PC-9 (cell line): ENCODE measurements around the gene SYNDIG1. TPM values are rescaled to one million over a fixed set of nuclear protein-coding genes. Genes with fewer than 3 reads are reported as not detected.

Experiments used
- BruUV-seq: library from RNA; stranded (reverse); fragments of 400-500 nt; replicated peaks from 2 replicates; lab custom pipeline; 2021; lab: Mats Ljungman, UMichigan
- CTCF ChIA-PET: fragments of 300-600 bp; sonication (Branson Sonifier 250); formaldehyde crosslinking; loops from one replicate; lab custom pipeline; 2022; ENCODE audit warnings: antibody characterized with exemption; lab: Charles Lee
- POLR2A ChIA-PET: fragments of 300-600 bp; sonication (Branson Sonifier 250); formaldehyde crosslinking; loops from one replicate; lab custom pipeline; 2022; ENCODE audit warnings: antibody characterized with exemption; ENCODE audit not compliant: unreplicated experiment; lab: Charles Lee
- DNase-seq, 2 experiments: peaks; one replicate each; pipeline versions ENCODE4 v3.0.0 to v3.0.0-alpha.2; 2015 to 2022; ENCODE audit warnings: mixed read lengths in 1 of 2
- H2AFZ ChIP-seq: fragments of 200-600 bp; sonication (generic); 2 replicates; pipeline ENCODE4 v1.8.1; 2017; ENCODE audit warnings: antibody characterized with exemption
- H3F3A ChIP-seq: fragments of 200-600 bp; sonication (generic); 2 replicates; pipeline ENCODE4 v1.8.1; 2017; ENCODE audit warnings: antibody characterized with exemption, mild to moderate bottlenecking, low read depth; ENCODE audit not compliant: insufficient read depth
- H3K27ac ChIP-seq: fragments of 200-600 bp; sonication (generic); 2 replicates; pipeline ENCODE4 v1.6.1; 2016; ENCODE audit warnings: mixed run types
- H3K27me3 ChIP-seq: fragments of 200-600 bp; sonication (generic); 2 replicates; pipeline ENCODE4 v1.6.1; 2016; ENCODE audit warnings: low read depth, mixed run types; ENCODE audit not compliant: insufficient read depth
- H3K36me3 ChIP-seq: fragments of 200-600 bp; sonication (generic); 2 replicates; pipeline ENCODE4 v1.6.1; 2016; ENCODE audit warnings: low read depth, mixed run types
- H3K4me1 ChIP-seq: fragments of 200-600 bp; sonication (generic); replicated peaks from 2 replicates; pipeline ENCODE4 v1.6.1; 2016; ENCODE audit warnings: mixed run types; ENCODE audit not compliant: insufficient read depth
- H3K4me2 ChIP-seq: fragments of 200-600 bp; sonication (generic); 2 replicates; pipeline ENCODE4 v1.6.1; 2017; ENCODE audit warnings: mixed run types
- H3K4me3 ChIP-seq: fragments of 200-600 bp; sonication (generic); 2 replicates; pipeline ENCODE4 v1.6.1; 2016; ENCODE audit warnings: mixed run types
- H3K79me2 ChIP-seq: fragments of 200-600 bp; sonication (generic); 2 replicates; pipeline ENCODE4 v1.6.1; 2017; ENCODE audit warnings: low read depth, mixed run types
- H3K9me2 ChIP-seq: fragments of 200-600 bp; sonication (generic); 2 replicates; pipeline ENCODE4 v1.8.1; 2017; ENCODE audit warnings: mild to moderate bottlenecking; ENCODE audit not compliant: insufficient read depth
- H3K9me3 ChIP-seq: fragments of 200-600 bp; sonication (generic); 2 replicates; pipeline ENCODE4 v1.8.1; 2016; ENCODE audit warnings: low read depth; ENCODE audit not compliant: insufficient read depth
- H4K20me1 ChIP-seq: fragments of 200-600 bp; sonication (generic); 2 replicates; pipeline ENCODE4 v1.8.1; 2017; ENCODE audit not compliant: insufficient read depth
- CTCF ChIP-seq: fragments of 200-600 bp; sonication (generic); conservative IDR thresholded peaks from 2 replicates; pipeline ENCODE4 v1.6.1; 2017; ENCODE audit warnings: mixed run types, antibody characterized with exemption, mild to moderate bottlenecking, moderate library complexity
- EZH2 ChIP-seq: fragments of 200-600 bp; sonication (generic); IDR thresholded peaks from 2 replicates; pipeline ENCODE4 v1.8.0; 2017; ENCODE audit warnings: antibody characterized with exemption, low read depth
- intact Hi-C: fragments of 100-400 bp; cut with micrococcal nuclease; formaldehyde crosslinking; loops from one replicate; pipeline ENCODE4 v1.10.0; 2022; ENCODE audit not compliant: unreplicated experiment
- total RNA-seq: library from RNA; stranded (reverse); gene quantifications from 2 replicates; pipeline ENCODE4 v1.2.3, GENCODE V29; 2021

The SYNDIG1 gene
- total RNA-seq, 1 experiment from 2014 or later, result 0.17 TPM

- BruUV-seq, result no TSS peak
- Histone ChIP-seq H3K79me2 (no peaks in the 10 kb centered on the region), H3K4me3 (no peak overlapping the region), H4K20me1 (no peaks in the 10 kb centered on the region), H3K9me3 (no peaks in the 10 kb centered on the region), H3K27ac (no peak overlapping the region), H3F3A (no peaks in the 10 kb centered on the region), H3K27me3 (no peaks in the 10 kb centered on the region), H3K36me3 (no peaks in the 10 kb centered on the region), H3K4me1 (no peaks in the 10 kb centered on the region), H3K4me2 (no peak overlapping the region), H2AFZ (no peak overlapping the region), H3K9me2 (no peaks in the 10 kb centered on the region)
- intact Hi-C loops, result no loop called here
- ChIA-PET CTCF (no interaction called here), POLR2A (no interaction called here)
- no peak for DNase-seq
- TF ChIP-seq CTCF (no peak), EZH2 (no peak)
Observed at GRCh38 chr20:24618739-24619138, 149.3 kb downstream of the SYNDIG1 start.

GRCh38 chr20:24619212-24619611, 149.8 kb downstream of the SYNDIG1 start:
- H3K4me1 ChIP-seq, result no peaks in the 10 kb centered on the region
- no peaks in the 10 kb centered on the region for H4K20me1 ChIP-seq
- no peaks in the 10 kb centered on the region for H3K9me3 ChIP-seq
- ChIA-PET POLR2A (no interaction called here), CTCF (no interaction called here)
- H3K36me3 ChIP-seq, result no peaks in the 10 kb centered on the region
- TF ChIP-seq CTCF, result no peak
- TF ChIP-seq EZH2, result no peak
- H3K79me2 ChIP-seq, result no peaks in the 10 kb centered on the region
- H2AFZ ChIP-seq, result no peak overlapping the region
- H3K27ac ChIP-seq, result no peak overlapping the region
- no TSS peak for BruUV-seq
- DNase-seq, result no peak
- H3K9me2 ChIP-seq, result no peaks in the 10 kb centered on the region
- intact Hi-C loops, result no loop called here
- H3K4me2 ChIP-seq, result no peak overlapping the region
- H3K4me3 ChIP-seq, result no peak overlapping the region
- no peaks in the 10 kb centered on the region for H3K27me3 ChIP-seq
- H3F3A ChIP-seq, result no peaks in the 10 kb centered on the region

- POLR2A ChIA-PET, result no interaction called here
- CTCF ChIA-PET, result no interaction called here
- intact Hi-C loops, result no loop called here
- H3K79me2 ChIP-seq, result no peaks in the 10 kb centered on the region
- no peaks in the 10 kb centered on the region for H3K9me3 ChIP-seq
- no peaks in the 10 kb centered on the region for H4K20me1 ChIP-seq
- no peaks in the 10 kb centered on the region for H3F3A ChIP-seq
- no peak overlapping the region for H2AFZ ChIP-seq
- no peak for TF ChIP-seq CTCF
- no peak for TF ChIP-seq EZH2
- H3K4me1 ChIP-seq, result no peaks in the 10 kb centered on the region
- no peak overlapping the region for H3K4me3 ChIP-seq
- no peak for DNase-seq
- no TSS peak for BruUV-seq
- H3K4me2 ChIP-seq, result no peak overlapping the region
- H3K36me3 ChIP-seq, result no peaks in the 10 kb centered on the region
- no peak overlapping the region for H3K27ac ChIP-seq
- no peaks in the 10 kb centered on the region for H3K27me3 ChIP-seq
- no peaks in the 10 kb centered on the region for H3K9me2 ChIP-seq
Observed at GRCh38 chr20:24620937-24621519, 151.6 kb downstream of the SYNDIG1 start.
